Middle frontal gyrus (tissue), 1 donor: ENCODE results near the gene GNAI2.
"Not testable (repeated sequence)": the region's sequence is repeated elsewhere in the genome, so short reads cannot be mapped to it uniquely, and the experiment has no call there.

Source experiments
- DNase-seq: peaks from one replicate; pipeline ENCODE4 v3.0.0-alpha.2; 2015; ENCODE audit warnings: low spot score; ENCODE audit errors: extremely low spot score

The GNAI2 gene

DNA sequence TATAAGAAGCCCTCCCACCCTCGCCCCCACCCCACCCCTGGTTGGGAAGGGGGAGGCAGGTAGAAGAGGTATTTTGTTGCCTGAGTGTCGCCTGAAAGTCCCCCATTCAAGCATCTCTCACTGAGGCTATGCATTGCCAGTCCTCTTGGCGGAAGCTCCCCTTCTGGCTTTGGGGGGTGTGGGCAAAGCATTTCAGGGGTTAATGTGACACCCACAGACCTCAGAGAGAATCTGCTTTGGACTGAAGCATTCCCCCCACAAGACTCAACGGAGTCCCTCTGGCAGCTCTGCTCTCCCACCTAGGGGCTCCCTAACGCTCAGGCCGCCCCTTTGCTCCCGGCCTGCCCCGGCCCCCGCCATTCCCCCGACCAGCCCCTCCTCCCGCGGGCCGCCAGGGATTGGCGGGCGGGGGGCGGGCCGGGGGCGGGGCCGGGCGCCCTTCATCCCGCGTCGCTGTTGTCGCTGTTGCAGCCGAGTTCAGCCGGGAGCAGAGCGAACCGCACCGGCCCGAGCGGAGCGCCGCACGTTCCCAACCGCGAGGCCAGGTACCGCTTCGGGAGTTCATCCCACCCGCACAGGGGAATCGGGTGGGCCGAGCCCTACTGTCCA lies 31.1 kb upstream of the GNAI2 start, which contains the start of gene SLC38A3:
SLC38A3 (plus strand) TSS at position 468 of the 609 bp plus-strand sequence. CDS start 8,929 bp downstream, outside the sequence.
- no peak for DNase-seq

DNA sequence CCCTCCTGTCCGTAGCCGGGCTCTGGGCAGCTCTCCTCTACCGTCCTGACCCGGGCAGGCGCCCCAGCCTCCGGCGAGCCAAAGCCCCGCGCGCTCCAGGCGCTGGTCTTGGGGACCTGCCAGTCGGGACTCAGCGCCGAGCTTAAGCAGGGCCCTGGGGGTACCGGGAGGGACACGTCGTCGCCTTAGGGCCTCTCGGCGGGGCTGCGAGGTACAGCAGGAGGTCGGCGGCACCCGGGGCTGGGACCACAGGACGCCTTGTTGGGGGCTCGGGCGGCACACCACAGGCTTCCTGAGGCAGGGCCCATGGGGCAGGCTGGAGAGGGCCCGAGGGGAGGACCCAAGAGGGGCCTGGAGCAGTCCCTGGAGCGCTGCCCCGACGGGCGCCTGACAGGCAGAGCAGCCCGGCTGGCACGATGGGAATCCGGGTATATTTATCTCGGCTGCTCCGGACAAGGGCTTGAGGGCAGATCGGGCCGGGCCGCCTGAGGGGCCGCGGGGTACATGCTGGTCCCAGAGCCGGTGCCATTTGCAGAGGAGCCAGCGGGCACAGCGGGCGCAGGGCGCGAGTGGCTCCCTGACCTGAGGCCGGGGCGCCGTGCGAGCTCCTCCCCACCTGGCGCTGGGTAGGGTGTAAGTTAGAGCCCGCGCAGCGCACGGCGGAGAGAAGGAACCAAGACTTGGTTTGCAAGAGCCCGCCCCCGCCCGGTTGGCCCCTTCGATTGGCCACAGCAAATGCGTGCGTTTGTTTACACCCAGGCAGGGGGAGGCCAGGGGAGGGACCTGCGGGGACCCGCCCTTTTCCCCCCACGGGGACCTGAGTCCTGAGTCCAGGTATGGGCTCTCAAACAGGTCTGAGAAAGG lies 30.4 kb upstream of the GNAI2 start:
- DNase-seq: no peak

DNA sequence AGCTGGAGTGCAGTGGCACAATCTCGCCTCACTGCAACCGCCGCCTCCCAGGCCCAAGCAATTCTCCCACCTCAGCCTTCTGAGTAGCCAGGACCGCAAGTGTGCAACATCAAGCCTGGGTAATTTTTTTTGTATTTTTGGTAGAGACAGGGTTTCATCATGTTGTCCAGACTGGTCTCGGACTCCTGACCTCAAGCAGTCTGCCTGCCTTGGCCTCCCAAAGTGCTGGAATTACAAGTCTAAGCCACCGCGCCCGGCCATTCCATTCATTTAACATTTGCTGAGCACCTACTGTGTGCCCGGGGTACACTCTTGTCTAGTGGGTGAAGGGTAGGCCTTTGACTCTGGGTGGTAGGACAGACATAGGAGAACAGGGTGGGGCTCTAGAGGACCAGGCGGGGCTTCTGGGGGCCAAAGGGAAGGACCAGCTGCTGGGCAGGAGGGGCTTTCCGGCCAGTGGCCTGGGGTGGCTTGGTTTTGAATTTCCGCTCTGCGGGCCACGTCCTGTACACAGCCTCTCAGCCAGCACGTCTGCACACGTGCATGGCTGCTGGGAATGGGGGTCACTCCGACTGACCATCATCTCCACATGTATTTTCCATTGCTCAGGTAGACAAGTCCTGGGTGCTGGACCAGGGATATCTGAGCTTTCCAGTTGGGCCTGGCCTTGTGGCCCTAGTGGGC lies 28.5 kb upstream of the GNAI2 start:
- DNase-seq: no peak

DNA sequence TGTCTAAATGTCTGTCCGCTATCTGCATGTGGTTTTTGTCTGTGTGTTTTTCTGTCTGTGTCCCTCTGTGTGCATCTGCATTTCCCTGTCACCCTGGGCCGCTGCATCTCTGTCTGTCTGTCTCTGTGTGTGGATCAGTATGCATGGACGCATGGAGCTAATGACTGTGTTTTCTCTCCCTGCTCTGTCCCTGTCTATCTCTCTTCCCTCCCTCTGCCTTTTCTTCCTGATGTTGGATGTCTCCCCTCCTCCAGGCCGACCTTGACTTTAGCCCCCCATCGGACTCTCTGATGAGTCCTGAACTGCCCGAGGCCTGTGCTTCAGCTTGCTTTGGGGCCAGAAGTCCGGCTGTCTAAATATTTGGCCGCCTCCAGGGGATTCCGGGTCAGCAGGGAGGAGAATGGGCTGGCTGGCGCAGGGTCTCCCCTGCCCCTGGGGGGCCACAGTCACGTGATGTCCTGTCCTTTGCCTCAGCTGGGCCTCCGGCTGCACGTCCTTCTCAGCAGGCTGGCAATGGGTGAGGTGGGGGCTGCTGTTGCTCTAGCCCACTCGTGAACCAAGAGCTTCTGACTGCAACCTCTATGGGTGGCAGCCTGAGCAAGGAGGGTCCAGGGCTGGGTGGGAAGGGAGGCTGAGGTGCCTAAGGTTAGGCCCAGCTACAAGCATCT lies 27.2 kb upstream of the GNAI2 start:
- DNase-seq: no peak

DNA sequence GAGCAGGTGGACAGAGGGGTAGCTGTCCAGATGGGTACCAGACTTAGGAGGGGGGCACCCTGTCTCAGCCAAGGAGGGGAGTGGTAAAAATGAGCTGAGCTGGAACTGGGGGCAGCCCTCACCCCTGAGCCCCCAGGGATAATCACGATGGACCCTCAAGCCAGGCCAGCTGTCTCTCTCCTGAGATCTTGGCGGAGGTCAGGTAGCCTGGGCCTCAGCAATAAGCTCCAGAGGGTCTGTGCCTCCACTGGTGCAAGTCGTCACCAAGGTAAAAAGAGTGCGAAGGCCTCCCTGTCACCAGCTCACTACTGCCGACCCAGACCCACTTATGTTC lies 25.9 kb upstream of the GNAI2 start:
- DNase-seq: no peak

DNA sequence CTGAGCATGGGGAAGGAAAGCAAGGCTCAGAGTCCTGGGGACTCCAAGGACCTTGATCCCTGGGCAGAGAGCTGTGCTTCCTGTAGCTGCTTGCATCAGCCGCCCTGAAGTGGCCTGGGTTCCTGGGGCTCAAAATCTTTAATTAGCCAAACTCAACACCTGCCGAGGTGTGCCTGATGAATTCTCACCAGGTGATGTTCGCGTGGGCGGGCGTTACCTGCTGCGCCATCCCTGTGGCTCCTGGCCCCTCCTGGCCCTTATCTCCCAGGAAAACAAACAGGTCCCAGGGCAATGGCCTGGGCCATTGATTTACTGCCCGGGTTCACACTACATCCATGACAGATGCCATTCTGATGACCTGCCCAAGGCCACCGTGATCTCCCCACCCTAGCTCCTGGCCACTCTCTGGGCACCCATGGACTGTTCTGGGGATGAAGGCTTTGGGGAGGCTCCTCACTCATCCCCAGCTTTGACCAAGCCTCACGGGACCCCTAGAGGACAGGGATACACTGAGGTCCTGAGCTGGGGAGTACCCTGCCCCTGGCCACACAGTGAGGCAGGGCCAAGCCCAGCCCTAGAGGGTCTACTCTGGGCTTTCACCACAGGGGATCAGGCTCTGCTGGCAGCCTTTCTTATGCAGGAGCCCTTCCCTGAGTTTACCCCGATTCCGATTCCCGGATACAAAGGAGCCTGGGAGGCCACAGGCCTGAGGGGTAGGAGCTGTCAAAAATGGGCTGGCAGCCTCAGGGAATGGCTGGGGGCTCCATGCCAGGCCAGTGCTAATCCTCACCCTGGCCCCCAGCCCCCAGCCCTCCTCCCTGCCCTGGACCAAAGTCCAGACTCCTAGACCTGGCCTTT lies 25.3 kb upstream of the GNAI2 start:
- DNase-seq: no peak

DNA sequence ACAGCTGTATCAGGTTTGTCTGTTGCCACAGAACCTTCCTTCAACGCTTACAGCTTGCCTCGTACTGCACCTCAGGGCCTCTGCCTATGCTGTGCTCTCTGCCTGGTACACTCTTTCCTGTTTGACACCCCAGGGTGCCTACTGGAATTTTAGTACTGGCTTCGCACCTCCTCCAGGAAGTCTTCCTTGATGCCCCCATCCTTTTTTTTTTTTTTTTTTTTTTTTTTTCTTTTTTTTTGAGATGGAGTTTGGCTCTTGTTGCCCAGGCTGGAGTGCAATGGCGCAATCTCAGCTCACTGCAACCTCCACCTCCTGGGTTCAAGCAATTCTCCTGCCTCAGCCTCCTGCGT lies 24.7 kb upstream of the GNAI2 start:
- DNase-seq: not testable (repeated sequence)

DNA sequence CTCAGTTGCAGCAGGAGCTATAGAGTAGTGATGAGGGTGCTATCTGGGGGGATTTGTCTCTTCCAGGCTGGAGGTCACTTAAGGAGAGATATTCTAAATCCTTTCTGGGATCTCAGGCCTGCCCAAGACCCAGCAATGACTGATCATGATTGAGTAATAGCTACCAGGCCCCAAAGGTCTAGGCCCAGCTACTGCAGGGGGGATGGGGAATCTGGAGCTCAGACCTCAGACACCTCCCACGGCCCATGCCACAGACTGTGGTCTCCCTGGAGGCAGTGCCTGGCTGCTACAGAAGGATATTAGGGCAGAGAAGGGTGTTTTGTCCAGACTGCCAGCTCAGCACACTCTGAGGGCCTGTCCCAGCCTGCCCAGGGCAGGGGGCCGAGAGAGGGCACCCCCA lies 24.1 kb upstream of the GNAI2 start:
- no peak for DNase-seq

DNA sequence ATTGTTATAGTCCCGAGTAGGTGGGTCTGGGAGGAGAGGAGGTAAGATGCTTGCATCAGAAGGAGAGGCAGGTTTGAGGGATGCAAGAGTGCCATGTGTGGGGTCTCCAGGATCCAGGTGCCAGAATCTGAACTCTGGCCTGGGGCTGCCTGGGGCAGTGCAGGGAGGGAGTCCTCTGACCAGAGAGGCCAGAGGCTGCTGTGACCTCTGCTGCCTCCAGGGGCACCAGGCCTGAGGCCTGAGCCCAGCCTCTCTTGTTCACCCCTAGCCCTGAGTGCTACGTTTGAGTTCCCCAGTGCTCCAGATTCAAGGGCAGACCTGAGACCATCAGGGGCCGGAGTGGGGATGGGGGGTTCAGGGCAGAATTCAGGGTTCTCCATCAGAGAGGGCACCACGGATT lies 23.5 kb upstream of the GNAI2 start:
- no peak for DNase-seq

DNA sequence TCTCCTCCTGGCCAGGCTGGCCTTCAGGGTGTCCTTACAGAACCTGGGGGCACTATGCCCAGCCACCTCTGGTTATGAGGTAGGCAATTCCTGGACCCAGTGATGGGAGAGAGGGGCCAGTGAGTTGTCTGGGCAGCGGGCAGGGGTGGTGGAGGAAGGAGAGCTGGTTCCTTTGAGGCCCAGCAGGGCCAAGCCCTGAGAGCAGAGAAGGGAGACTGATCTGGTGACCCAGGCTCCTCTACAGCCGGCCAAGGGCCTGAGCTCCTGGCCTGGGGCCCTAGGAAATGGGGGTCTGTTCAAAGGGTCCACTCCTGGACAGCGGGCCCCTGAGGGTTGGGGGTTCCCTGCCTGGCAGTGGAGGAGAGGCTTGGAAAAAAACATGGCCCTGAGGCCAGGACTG lies 23.0 kb upstream of the GNAI2 start:
- DNase-seq: no peak

DNA sequence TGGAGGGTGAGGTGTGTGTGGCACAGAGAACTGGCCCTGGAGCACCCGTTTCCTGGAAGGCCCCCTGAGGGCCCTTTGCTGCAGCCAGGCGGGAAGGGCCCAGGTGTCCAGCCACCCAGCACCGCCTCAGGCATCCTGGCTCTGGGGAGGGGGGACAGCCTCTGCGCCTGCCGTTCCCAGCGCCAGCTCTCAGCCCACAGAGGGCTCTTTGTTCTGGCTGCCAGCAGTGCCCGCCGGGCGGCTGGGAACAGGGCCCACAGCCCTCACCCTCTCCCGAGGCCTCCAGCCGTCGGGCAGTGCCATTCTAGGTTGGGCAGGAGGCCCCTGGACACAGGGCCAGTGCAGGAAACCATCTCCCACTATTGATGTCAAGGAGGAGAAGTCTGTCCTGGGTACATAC lies 22.6 kb upstream of the GNAI2 start:
- DNase-seq: peak; percentile 63

DNA sequence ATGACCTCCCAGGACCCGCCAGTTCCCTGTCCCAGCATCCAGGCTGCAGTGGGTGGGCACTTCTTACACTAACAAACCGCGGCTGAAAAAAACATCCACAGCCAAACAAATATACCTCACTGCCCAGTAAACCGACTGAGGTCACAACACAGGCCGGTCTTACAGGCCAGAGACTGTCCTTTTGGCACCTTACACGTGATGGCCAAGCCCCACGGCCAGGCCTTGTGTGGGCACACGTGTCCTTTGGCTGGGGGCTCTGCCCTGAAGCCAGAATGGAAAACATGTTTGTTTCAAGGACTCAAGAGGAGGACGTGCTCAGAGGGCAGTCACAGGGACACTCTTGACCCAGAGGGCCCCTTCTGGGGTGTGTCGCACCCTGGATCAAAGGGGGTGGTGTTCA lies 21.2 kb upstream of the GNAI2 start:
- no peak for DNase-seq

DNA sequence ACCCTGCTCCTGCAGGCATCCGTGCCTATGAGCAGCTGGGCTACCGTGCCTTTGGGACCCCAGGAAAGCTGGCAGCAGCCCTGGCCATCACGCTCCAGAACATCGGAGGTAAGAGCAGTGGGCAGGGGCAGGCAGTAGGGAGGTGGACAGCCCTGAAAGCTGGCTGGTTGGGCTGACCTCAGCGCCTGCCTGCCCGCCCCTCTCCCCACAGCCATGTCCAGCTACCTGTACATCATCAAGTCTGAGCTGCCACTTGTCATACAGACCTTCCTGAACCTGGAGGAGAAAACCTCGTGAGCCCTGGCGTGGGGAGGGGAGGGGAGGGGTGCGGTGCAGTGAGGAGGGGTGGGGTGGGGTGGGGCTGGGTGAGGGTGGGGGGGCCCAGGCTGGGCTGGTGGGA lies 20.5 kb upstream of the GNAI2 start:
- no peak for DNase-seq

DNA sequence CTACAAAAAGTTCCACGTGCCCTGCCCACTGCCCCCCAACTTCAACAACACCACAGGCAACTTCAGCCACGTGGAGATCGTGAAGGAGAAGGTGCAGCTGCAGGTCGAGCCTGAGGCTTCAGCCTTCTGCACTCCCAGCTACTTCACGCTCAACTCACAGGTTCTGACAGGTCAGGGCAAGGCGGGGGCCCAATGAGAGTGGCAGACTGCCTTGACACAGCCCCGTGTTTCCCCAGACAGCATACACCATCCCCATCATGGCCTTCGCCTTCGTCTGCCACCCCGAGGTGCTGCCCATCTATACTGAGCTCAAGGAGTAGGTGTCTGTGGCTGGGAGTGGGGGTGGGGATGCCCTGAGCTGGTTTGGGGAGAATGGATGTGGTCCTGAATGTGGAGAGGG lies 18.3 kb upstream of the GNAI2 start:
- DNase-seq: no peak

DNA sequence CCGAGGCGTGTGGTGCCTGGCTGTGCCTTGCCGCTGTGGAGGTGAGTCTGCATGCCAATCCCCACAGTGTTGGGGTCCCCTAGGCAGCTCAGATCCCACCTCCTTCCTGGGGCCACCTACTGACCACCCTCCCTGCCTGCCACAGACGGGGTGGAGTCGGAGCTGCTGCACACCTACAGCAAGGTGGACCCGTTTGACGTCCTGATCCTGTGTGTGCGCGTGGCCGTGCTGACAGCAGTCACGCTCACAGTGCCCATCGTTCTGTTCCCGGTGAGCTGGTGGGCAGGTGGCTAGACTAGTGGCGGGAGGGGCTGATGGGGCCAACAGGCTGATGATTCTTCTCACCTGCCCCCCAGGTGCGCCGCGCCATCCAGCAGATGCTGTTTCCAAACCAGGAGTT lies 17.6 kb upstream of the GNAI2 start:
- no peak for DNase-seq

DNA sequence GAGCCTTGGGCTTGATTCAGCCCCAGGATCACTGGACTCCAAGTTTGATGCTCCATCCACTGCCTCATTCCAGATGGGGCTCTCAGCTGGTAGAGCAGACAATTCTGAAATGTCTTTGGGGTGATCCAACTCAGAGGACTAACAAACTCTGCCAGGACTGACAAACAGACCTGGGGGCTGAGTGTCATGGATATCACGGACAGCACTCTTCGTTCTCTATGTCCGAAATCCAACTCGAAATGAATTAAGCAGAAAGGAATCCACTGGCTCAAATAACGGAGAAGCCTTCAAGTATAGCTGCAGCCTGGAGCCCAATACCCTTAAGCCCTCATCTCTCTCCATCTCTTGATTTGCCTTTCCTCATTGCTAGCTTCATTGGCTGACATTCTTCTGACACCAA lies 16.7 kb upstream of the GNAI2 start:
- DNase-seq: no peak

DNA sequence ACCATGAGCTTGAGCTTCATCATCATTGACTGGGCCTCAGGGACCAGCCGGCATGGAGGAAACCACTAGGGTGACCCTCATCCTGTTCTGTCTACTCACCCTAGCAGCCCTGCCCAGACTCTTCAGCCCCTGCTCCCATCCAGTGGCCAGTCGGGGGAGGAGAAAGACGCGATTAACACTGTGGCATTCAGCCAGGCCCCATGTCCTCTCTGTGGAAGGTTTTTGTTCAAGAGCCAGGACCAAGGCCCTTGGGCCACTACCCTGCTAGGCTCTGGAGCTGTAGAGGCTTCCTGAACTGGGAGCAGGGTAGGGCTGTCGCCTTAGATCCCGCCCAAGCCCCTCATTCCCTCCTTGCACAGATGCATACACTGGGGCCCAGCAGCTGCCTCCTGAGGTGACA lies 15.9 kb upstream of the GNAI2 start:
- no peak for DNase-seq

DNA sequence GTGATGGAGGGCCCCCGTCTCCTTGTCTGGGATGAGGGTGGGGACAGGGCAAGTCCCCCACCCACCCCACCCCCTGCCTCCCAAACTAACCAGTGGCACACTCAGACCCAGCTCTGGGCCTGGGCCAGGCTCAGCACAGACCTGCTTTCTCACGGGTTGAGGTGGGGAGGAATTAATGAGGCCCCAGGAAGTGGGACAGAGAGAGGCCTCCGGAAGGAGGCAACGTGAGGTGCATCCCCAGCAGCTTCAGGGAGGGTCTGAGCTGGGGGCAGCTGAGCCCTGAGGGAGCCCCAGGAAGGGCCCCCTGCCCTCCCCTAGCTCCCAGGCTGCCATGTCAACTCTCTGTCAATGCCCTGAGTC lies 15.0 kb upstream of the GNAI2 start:
- no peak for DNase-seq

DNA sequence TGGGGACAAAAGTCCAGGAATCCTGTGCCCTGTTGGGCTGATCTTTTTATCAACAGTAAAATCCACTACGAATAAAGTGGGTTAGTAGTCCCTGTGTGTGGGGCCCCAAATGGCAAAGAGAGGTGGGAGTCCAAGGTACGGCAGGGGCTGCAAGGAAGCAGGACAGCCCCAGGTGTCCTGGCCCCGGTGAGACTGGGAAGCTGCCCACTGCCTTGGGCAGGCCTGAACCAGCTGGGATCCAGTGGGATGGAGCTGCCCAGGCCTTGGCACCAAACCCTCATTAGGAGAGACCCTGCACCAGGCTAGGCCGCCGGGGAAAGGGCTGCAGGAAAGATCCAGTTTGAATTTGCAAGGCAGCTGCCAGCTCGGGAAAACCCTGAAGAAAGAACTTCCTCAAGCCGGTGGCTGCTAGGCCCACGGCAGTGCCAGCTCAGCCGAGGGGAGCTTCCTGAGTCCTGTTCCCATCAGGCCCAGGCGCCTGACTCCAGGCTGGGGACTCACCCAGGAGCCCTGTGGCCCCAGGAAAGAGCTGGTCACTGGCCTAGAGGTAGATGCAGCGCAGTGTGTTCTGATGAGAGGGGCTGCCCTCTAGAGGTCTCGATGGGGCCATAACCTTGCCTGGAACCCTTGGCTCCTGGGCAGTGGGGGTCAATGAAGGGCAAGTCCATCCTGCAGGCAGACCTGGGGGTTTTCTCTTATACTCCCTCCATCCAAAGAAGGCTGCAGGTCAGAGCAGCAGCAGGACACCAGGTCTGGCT lies 14.4 kb upstream of the GNAI2 start:
- DNase-seq: no peak

DNA sequence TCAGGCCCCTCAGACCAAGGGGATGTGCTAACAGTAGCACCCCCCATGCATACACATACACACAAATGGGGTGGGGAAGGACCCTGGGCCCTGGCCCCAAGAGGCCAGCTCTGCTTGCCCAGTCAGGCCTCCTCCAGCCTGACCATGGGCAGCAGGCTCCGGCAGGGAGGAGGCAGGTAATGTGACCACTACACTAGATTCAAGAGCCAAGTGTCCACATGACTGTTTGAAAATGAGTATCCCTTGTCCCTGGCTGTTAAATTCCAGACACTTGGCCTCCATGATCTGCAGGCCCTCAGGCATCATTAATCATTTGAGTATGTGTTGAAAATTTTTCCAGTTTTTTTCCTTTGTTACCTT lies 13.9 kb upstream of the GNAI2 start:
- DNase-seq: no peak

DNA sequence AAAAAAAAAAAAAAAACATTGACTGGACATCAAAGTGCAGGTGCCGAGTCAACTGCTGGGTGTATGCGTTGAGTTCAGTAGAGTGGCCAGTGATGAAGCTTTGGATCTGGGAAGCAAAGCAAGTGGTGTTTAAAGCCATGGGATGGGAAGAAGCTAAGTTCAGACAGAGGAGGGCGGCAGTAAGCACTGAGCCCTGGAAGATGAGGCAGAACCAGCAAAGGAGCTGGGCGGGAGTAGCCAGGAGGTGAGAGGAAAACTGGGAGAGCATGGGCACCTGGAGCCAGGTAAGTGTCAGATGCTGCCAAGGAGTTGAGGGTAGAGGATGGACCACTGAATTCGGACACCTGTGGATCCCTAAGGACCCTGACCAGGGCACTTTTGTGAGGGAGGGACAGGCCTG lies 11.4 kb upstream of the GNAI2 start:
- no peak for DNase-seq
